Keratinocyte (primary cell): ENCODE measurements around the gene CGNL1. TPM values are rescaled to one million over a fixed set of nuclear protein-coding genes. Genes with fewer than 3 reads are reported as not detected.

Source experiments
- DNase-seq: peaks from one replicate; pipeline ENCODE4 v3.0.0-alpha.2; 2011; ENCODE audit warnings: low read depth, missing footprints, low spot score
- FAIRE-seq: peaks from 2 replicates; lab custom pipeline; 2011; peaks lifted over from hg19 to GRCh38; lab: Jason Lieb, UNC
- H2AFZ ChIP-seq: 2 replicates; pipeline ENCODE4 v1.6.0; 2012; ENCODE audit warnings: low read length, control low read depth, inconsistent platforms; ENCODE audit not compliant: control insufficient read depth
- H3K27ac ChIP-seq: 2 replicates; pipeline ENCODE4 v1.5.1; 2011; ENCODE audit warnings: low read length; ENCODE audit not compliant: control insufficient read depth, insufficient read depth
- H3K27me3 ChIP-seq: 3 replicates; pipeline ENCODE4 v1.6.0; 2011; ENCODE audit warnings: low read length; ENCODE audit not compliant: control insufficient read depth, insufficient read depth; ENCODE audit errors: extremely low read depth
- H3K36me3 ChIP-seq, 2 experiments: 2 replicates in 1 of 2; 3 replicates in 1 of 2; pipeline ENCODE4 v1.5.1; 2011; ENCODE audit warnings: low read length in 2 of 2, mild to moderate bottlenecking in 1 of 2; ENCODE audit not compliant: control insufficient read depth in 2 of 2, insufficient read depth in 2 of 2; ENCODE audit errors: extremely low read depth in 1 of 2
- H3K4me1 ChIP-seq: 3 replicates; pipeline ENCODE4 v1.5.1; 2011; ENCODE audit warnings: low read length; ENCODE audit not compliant: control insufficient read depth, insufficient read depth; ENCODE audit errors: extremely low read depth
- H3K4me2 ChIP-seq: 3 replicates; pipeline ENCODE4 v1.6.0; 2011; ENCODE audit warnings: low read depth, low read length; ENCODE audit not compliant: control insufficient read depth, insufficient read depth; ENCODE audit errors: extremely low read depth
- H3K4me3 ChIP-seq, 3 experiments: fragments of 200-600 bp in 1 of 3; sonication (generic) in 1 of 3; 2 replicates in 2 of 3; 3 replicates in 1 of 3; pipeline ENCODE4 v1.5.1; 2011 to 2016; ENCODE audit warnings: low read length in 3 of 3, mild to moderate bottlenecking in 3 of 3, control low read depth in 2 of 3, inconsistent platforms in 1 of 3, low read depth in 1 of 3, mixed read lengths in 1 of 3, mixed run types in 1 of 3, moderate library complexity in 1 of 3; ENCODE audit not compliant: control insufficient read depth in 2 of 3, insufficient read depth in 2 of 3; ENCODE audit errors: extremely low read depth in 1 of 3
- H3K79me2 ChIP-seq: 2 replicates; pipeline ENCODE4 v1.6.0; 2012; ENCODE audit warnings: low read length; ENCODE audit not compliant: control insufficient read depth, insufficient read depth
- H3K9ac ChIP-seq: 3 replicates; pipeline ENCODE4 v1.6.0; 2011; ENCODE audit warnings: low read length; ENCODE audit not compliant: control insufficient read depth, insufficient read depth; ENCODE audit errors: extremely low read depth
- H3K9me1 ChIP-seq: 3 replicates; pipeline ENCODE4 v1.6.0; 2011; ENCODE audit warnings: low read length; ENCODE audit not compliant: control insufficient read depth, insufficient read depth; ENCODE audit errors: extremely low read depth
- H3K9me3 ChIP-seq: 2 replicates; pipeline ENCODE4 v1.5.1; 2012; ENCODE audit warnings: low read depth, low read length; ENCODE audit not compliant: control insufficient read depth
- H4K20me1 ChIP-seq: 3 replicates; pipeline ENCODE4 v1.6.0; 2011; ENCODE audit warnings: low read length; ENCODE audit not compliant: control insufficient read depth, insufficient read depth; ENCODE audit errors: extremely low read depth
- CTCF ChIP-seq, 3 experiments: IDR thresholded peaks in 1 of 3; conservative IDR thresholded peaks in 1 of 3; optimal IDR thresholded peaks in 1 of 3; 2 replicates in 2 of 3; 3 replicates in 1 of 3; pipeline versions ENCODE3 to v1.5.1; 2011; ENCODE audit warnings: low read length in 3 of 3, mild to moderate bottlenecking in 3 of 3, moderate library complexity in 2 of 3, control low read depth in 1 of 3, inconsistent platforms in 1 of 3; ENCODE audit not compliant: insufficient read depth in 2 of 3; ENCODE audit errors: extremely low read depth in 1 of 3
- EZH2 ChIP-seq: IDR thresholded peaks from one replicate; pipeline ENCODE4 v1.6.1; 2012; ENCODE audit warnings: inconsistent platforms, mild to moderate bottlenecking, low read length, moderate library complexity
- dilution Hi-C: fragments of 300-500 bp; cut with MboI; formaldehyde crosslinking; loops from one replicate; pipeline ENCODE4 v1.7.0; 2020; ENCODE audit warnings: low sequenced_read_pairs; ENCODE audit not compliant: extremely low pct_ligation_motif_present
- polyA plus RNA-seq, 5 experiments: library from polyadenylated mRNA; depleted of rRNA in 3 of 5; stranded (reverse) in 3 of 5; stranded (forward) in 1 of 5; unstranded in 1 of 5; fragments of >200 nt; gene quantifications; 1 replicate in 1 of 5; 2 replicates in 3 of 5; 3 replicates in 1 of 5; pipeline versions ENCODE4 v1.2.1 to v1.2.3, GENCODE V29; 2011 to 2012; ENCODE audit warnings: missing spikeins in 2 of 5, low read depth in 1 of 5, low replicate concordance in 1 of 5

Gene CGNL1
- polyA plus RNA-seq, 1 donor (not counting 4 experiments of a cell fraction or from before 2014, with no cell fraction given), result 0.05 TPM

GRCh38 chr15:57340682-57341259 is 35.5 kb upstream of the CGNL1 start:
- Histone ChIP-seq H3K9me1 (no peaks in the 10 kb centered on the region), H3K9ac (no peak overlapping the region), H3K9me3 (no peaks in the 10 kb centered on the region), H3K79me2 (no peaks in the 10 kb centered on the region), H3K4me3 (no peak overlapping the region), H3K4me2 (no peak overlapping the region), H3K4me1 (no peaks in the 10 kb centered on the region), H3K27ac (no peak overlapping the region), H4K20me1 (no peaks in the 10 kb centered on the region), H3K36me3 (no peaks in the 10 kb centered on the region), H3K27me3 (no peaks in the 10 kb centered on the region), H2AFZ (no peak overlapping the region)
- TF ChIP-seq CTCF (optimal IDR thresholded peaks at IDR 0.05 in 1 of 3, IDR thresholded peaks at IDR 0.05 in 1 of 3, conservative IDR thresholded peaks at IDR 0.05 in 1 of 3; ENCODE audit: extremely low read depth in 1 of 3, insufficient read depth in 2 of 3, low read length in 3 of 3), result peak; percentile 72 to 81 (median 77)
- TF ChIP-seq EZH2, result no peak
- dilution Hi-C loops, result loop anchor here (25.0 kb wide), 1 partner anchor 197 kb away; no protein-coding TSS in a partner anchor
- FAIRE-seq (no peak), DNase-seq (peak; percentile 30)

- H3K27ac ChIP-seq, result no peak overlapping the region
- H3K4me2 ChIP-seq, result no peak overlapping the region
- no peak overlapping the region for H3K4me3 ChIP-seq
- no peak overlapping the region for H2AFZ ChIP-seq
- DNase-seq (no peak), FAIRE-seq (no peak)
- no peaks in the 10 kb centered on the region for H3K79me2 ChIP-seq
- H3K9ac ChIP-seq, result no peak overlapping the region
- no peaks in the 10 kb centered on the region for H3K36me3 ChIP-seq
- no peaks in the 10 kb centered on the region for H3K9me3 ChIP-seq
- TF ChIP-seq EZH2, result no peak
- TF ChIP-seq CTCF (optimal IDR thresholded peaks at IDR 0.05 in 1 of 3, IDR thresholded peaks at IDR 0.05 in 1 of 3, conservative IDR thresholded peaks at IDR 0.05 in 1 of 3; ENCODE audit: extremely low read depth in 1 of 3, insufficient read depth in 2 of 3, low read length in 3 of 3), result no peak
- H3K9me1 ChIP-seq, result no peaks in the 10 kb centered on the region
- H4K20me1 ChIP-seq, result no peaks in the 10 kb centered on the region
- H3K4me1 ChIP-seq, result no peaks in the 10 kb centered on the region
- no peaks in the 10 kb centered on the region for H3K27me3 ChIP-seq
- dilution Hi-C loops, result loop anchor here (25.0 kb wide), 1 partner anchor 194 kb away; no protein-coding TSS in a partner anchor
Measured at GRCh38 chr15:57343048-57343447, 33.3 kb upstream of the CGNL1 start.
